ENCODE results near the gene CLDN14. TPM values are rescaled to one million over a fixed set of nuclear protein-coding genes. Genes with fewer than 3 reads are reported as not detected.

CLDN14 gene
- total RNA-seq, 1 experiment from 2014 or later: not detected

- ChIA-PET POLR2A (interaction anchor here (0.5 kb wide), 1 partner anchor 135 kb away, joined by 3 read pairs; no protein-coding TSS in a partner anchor), CTCF (no interaction called here)
- no peak for TF ChIP-seq REST (IDR thresholded peaks at IDR 0.05; ENCODE audit: insufficient read depth in 1 of 2, low read depth in 2 of 2, low read length in 1 of 2)
- no peak for TF ChIP-seq CTCF (IDR thresholded peaks at IDR 0.05)
- no peak for TF ChIP-seq SIN3A (IDR thresholded peaks at IDR 0.05; ENCODE audit: borderline replicate concordance, insufficient read depth, low read depth, low read length)
- TF ChIP-seq POLR2AphosphoS5 (IDR thresholded peaks at IDR 0.05; ENCODE audit: low read depth, low read length): no peak
- no peak for TF ChIP-seq TCF7L2 (IDR thresholded peaks at IDR 0.05; ENCODE audit: low read depth, low read length)
- no peaks in the 10 kb centered on the region for H3K36me3 ChIP-seq (ENCODE audit: control insufficient read depth, insufficient read depth, low read length)
- ATAC-seq: no peak
- H3K4me3 ChIP-seq (ENCODE audit: low read depth in 2 of 2, low read length in 2 of 2): no peak overlapping the region
- H3K27me3 ChIP-seq (ENCODE audit: control insufficient read depth, insufficient read depth, low read length): no peaks in the 10 kb centered on the region
- H3K9me3 ChIP-seq (ENCODE audit: control insufficient read depth, insufficient read depth, low read depth, low read length): no peaks in the 10 kb centered on the region
- intact Hi-C loops (cut with micrococcal nuclease; ENCODE audit: unreplicated experiment) (no loop called here), in situ Hi-C loops (cut with HindIII; ENCODE audit: low pct_unique_long_range_greater_than_20kb, low sequenced_read_pairs) (no loop called here)
- no TSS peak for BruUV-seq (replicated peaks)
- no peak overlapping the region for H3K27ac ChIP-seq (ENCODE audit: low read length)
- no peaks in the 10 kb centered on the region for H3K4me1 ChIP-seq (ENCODE audit: control insufficient read depth, insufficient read depth, low read length)
- no peak for DNase-seq (ENCODE audit: low read depth, low spot score)
These were observed 25.2 kb downstream of the CLDN14 start for GRCh38 chr21:36454706-36455105.

- CTCF ChIA-PET: no interaction called here
- no TSS peak for BruUV-seq (replicated peaks)
- in situ Hi-C loops (cut with HindIII; ENCODE audit: low pct_unique_long_range_greater_than_20kb, low sequenced_read_pairs) (no loop called here), intact Hi-C loops (cut with micrococcal nuclease; ENCODE audit: unreplicated experiment) (no loop called here)
- no peak for ATAC-seq
- Histone ChIP-seq H3K9me3 (ENCODE audit: control insufficient read depth, insufficient read depth, low read depth, low read length) (no peaks in the 10 kb centered on the region), H3K27ac (ENCODE audit: low read length) (no peak overlapping the region), H3K27me3 (ENCODE audit: control insufficient read depth, insufficient read depth, low read length) (no peaks in the 10 kb centered on the region), H3K4me1 (ENCODE audit: control insufficient read depth, insufficient read depth, low read length) (no peaks in the 10 kb centered on the region), H3K4me3 (ENCODE audit: low read depth in 2 of 2, low read length in 2 of 2) (no peak overlapping the region), H3K36me3 (ENCODE audit: control insufficient read depth, insufficient read depth, low read length) (no peaks in the 10 kb centered on the region)
- TF ChIP-seq CTCF (IDR thresholded peaks at IDR 0.05): no peak
- TF ChIP-seq REST (IDR thresholded peaks at IDR 0.05; ENCODE audit: insufficient read depth in 1 of 2, low read depth in 2 of 2, low read length in 1 of 2): no peak
- TF ChIP-seq TCF7L2 (IDR thresholded peaks at IDR 0.05; ENCODE audit: low read depth, low read length): no peak
- no peak for TF ChIP-seq POLR2AphosphoS5 (IDR thresholded peaks at IDR 0.05; ENCODE audit: low read depth, low read length)
- DNase-seq (ENCODE audit: low read depth, low spot score): no peak
- POLR2A ChIA-PET: no interaction called here
These were observed 25.8 kb downstream of the CLDN14 start for GRCh38 chr21:36454093-36454531.
